ENCODE measurements around the gene PHYH.

DNA sequence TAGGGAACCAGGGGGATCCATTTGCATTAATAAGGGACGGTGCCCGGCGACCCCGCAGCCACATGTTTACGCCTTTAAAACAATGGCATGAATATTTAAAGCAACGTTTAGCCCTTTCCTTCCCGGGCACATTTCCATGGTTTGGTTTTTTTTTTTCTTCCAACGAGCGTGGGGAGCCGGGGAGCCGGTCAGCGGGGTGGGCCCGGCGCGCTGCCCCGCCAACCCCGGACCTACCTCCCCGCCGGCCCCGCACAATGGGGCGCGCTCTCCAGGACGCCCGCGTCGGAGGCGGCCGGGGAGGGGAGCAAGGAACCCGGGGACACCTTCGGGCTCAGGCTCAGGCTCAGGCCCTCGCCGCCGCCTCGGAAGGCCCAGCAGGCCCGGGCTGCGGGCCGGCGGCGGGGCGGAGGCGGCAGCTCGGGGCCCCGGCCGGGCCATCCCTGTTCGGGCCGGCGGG is 47.2 kb upstream of the PHYH start:
- TF ChIP-seq, protein P1, sequence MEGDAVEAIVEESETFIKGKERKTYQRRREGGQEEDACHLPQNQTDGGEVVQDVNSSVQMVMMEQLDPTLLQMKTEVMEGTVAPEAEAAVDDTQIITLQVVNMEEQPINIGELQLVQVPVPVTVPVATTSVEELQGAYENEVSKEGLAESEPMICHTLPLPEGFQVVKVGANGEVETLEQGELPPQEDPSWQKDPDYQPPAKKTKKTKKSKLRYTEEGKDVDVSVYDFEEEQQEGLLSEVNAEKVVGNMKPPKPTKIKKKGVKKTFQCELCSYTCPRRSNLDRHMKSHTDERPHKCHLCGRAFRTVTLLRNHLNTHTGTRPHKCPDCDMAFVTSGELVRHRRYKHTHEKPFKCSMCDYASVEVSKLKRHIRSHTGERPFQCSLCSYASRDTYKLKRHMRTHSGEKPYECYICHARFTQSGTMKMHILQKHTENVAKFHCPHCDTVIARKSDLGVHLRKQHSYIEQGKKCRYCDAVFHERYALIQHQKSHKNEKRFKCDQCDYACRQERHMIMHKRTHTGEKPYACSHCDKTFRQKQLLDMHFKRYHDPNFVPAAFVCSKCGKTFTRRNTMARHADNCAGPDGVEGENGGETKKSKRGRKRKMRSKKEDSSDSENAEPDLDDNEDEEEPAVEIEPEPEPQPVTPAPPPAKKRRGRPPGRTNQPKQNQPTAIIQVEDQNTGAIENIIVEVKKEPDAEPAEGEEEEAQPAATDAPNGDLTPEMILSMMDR (IDR thresholded peaks at IDR 0.05; ENCODE audit: low read length) = no peak
- no peak for TF ChIP-seq EZH2 (IDR thresholded peaks at IDR 0.05; ENCODE audit: borderline replicate concordance, low read length)
